ENCODE data around the gene ABL1.

The ABL1 gene

DNA sequence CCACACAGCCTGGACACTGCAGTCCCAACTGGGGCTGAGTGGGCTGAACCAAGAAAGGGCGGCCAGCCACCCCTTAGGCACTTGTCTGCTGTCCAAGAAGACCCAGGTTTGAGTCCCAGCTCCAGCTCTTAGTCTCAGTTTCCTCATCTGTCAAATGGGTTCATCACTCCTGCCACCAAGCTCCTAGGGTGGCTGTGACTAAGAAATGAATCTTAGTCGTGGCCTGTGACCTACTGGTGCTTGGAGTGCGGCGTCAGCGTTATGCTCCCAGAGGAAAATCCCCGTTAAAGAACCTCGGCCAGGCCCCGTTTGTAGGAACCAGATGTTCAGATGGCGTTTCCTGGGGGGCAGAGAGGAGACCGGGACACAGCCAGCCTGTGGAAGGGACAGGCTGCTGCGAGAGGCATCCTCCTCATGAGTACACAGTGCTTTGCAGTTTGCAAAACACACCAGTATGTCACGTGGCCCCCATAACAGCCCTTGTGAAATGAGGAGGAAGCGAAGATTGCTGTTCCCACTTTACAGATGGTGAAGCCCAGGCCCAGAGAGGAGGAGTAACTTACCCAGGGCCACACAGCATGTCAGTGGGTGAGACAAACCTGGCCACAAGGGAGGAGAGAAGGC, 100.7 kb downstream of the ABL1 start:
- DNase-seq, result no peak

DNA sequence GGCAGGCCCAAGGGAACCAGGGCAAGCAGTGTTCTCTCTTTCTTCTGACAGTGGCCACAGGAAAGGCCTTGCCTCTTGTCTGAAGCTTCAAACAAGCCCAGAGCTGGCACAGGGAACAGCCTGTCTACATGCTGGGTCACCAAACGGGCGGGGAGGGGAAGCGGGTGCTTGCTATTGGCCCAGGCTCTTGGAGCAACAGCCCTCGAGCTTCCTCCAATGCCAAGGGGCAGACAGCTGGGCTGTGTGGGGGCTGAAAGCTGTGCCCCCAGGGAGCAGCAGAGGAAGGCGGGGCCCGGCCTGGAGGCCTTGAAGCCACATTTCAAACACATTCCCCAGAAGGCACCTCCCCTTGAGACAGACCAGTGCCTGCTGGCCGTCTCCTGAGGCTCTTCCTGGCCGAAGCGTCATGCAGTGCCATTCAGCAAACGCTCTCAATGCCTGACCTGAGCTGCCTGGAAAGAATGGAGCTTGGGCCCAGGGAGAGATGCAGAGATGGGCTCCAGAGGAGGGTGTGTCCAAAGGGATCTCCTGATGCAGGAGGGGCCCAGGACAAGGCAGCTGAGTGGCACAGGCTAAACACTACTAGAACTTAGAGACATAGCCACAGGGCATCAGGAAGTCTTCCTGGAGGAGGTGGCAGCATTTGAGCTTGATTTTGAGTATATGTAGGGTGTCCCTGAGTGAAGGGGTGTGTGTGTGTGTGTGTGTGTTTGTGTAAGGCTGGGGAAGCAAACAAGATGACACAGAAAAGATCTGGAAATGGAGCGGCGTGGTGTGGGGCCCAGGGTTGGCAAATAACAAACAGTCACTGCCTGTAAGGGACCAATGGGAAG, 101.4 kb downstream of the ABL1 start:
- no peak for DNase-seq
